CD14-positive monocyte (primary cell): ENCODE data around the gene EGLN2. TPM values are rescaled to one million over a fixed set of nuclear protein-coding genes. Genes with fewer than 3 reads are reported as not detected.

Experiments
- DNase-seq, 3 donors: peaks; one replicate each; pipeline ENCODE4 v3.0.0-alpha.2; 2011 to 2022
- H2AFZ ChIP-seq: 2 replicates; pipeline ENCODE4 v1.6.0; 2012; ENCODE audit warnings: mild to moderate bottlenecking, low read depth, low read length, inconsistent platforms; ENCODE audit not compliant: insufficient read depth, poor library complexity, severe bottlenecking
- H3K27ac ChIP-seq, 2 donors: 1 replicate in 1 of 2; 2 replicates in 1 of 2; pipeline ENCODE4 v1.5.1; 2012 to 2013; ENCODE audit warnings: low read length in 2 of 2, control low read depth in 1 of 2, inconsistent platforms in 1 of 2, low read depth in 1 of 2, mild to moderate bottlenecking in 1 of 2
- H3K27me3 ChIP-seq, 2 donors: one replicate each; pipeline versions ENCODE4 v1.6.0 to v1.6.1; 2011 to 2013; ENCODE audit warnings: low read length in 2 of 2; ENCODE audit not compliant: control insufficient read depth in 2 of 2, insufficient read depth in 2 of 2
- H3K36me3 ChIP-seq, 2 donors: replicated peaks in 1 of 2; 1 replicate in 1 of 2; 2 replicates in 1 of 2; pipeline versions ENCODE4 v1.5.1 to v1.6.1; 2012 to 2013; ENCODE audit warnings: low read length in 2 of 2, control low read depth in 1 of 2, inconsistent platforms in 1 of 2, mild to moderate bottlenecking in 1 of 2; ENCODE audit not compliant: insufficient read depth in 2 of 2, control insufficient read depth in 1 of 2
- H3K4me1 ChIP-seq, 2 donors: 1 replicate in 1 of 2; 2 replicates in 1 of 2; pipeline versions ENCODE4 v1.5.1 to v1.6.1; 2012 to 2013; ENCODE audit warnings: low read length in 2 of 2, control low read depth in 1 of 2, inconsistent platforms in 1 of 2, mild to moderate bottlenecking in 1 of 2, moderate library complexity in 1 of 2; ENCODE audit not compliant: insufficient read depth in 2 of 2, control insufficient read depth in 1 of 2
- H3K4me2 ChIP-seq: replicated peaks from 2 replicates; pipeline ENCODE3; 2012; ENCODE audit warnings: low read length, moderate library complexity, mild to moderate bottlenecking; ENCODE audit not compliant: poor library complexity, severe bottlenecking; ENCODE audit errors: extremely low read depth
- H3K4me3 ChIP-seq, 3 experiments: fragments of 200-600 bp in 1 of 3; sonication (generic) in 1 of 3; replicated peaks in 1 of 3; 1 replicate in 2 of 3; 2 replicates in 1 of 3; pipeline ENCODE4 v1.5.1; 2011 to 2013; ENCODE audit warnings: low read length in 3 of 3, mild to moderate bottlenecking in 3 of 3, control low read depth in 2 of 3, low read depth in 2 of 3, inconsistent platforms in 1 of 3, moderate library complexity in 1 of 3
- H3K79me2 ChIP-seq: 2 replicates; pipeline ENCODE4 v1.6.0; 2012; ENCODE audit warnings: mild to moderate bottlenecking, control low read depth, inconsistent platforms, low read length, moderate library complexity; ENCODE audit not compliant: insufficient read depth
- H3K9ac ChIP-seq: 2 replicates; pipeline ENCODE4 v1.6.0; 2017; ENCODE audit warnings: low read length, mild to moderate bottlenecking; ENCODE audit not compliant: insufficient read depth, poor library complexity, severe bottlenecking
- H3K9me3 ChIP-seq, 2 donors: replicated peaks in 1 of 2; 1 replicate in 1 of 2; 2 replicates in 1 of 2; pipeline versions ENCODE4 v1.5.1 to v1.6.1; 2012 to 2013; ENCODE audit warnings: low read length in 2 of 2, control low read depth in 1 of 2; ENCODE audit not compliant: control insufficient read depth in 1 of 2, insufficient read depth in 1 of 2
- H4K20me1 ChIP-seq: 2 replicates; pipeline ENCODE4 v1.6.0; 2012; ENCODE audit warnings: mild to moderate bottlenecking, low read length, control low read depth, moderate library complexity; ENCODE audit not compliant: insufficient read depth
- H3K27ac Mint-ChIP-seq, 7 donors: one replicate each; pipeline ENCODE4 v1.8.0; 2020; ENCODE audit warnings: mild to moderate bottlenecking in 7 of 7, mixed read lengths in 7 of 7, moderate library complexity in 6 of 7, inconsistent platforms in 2 of 7
- H3K27me3 Mint-ChIP-seq, 3 donors: one replicate each; pipeline ENCODE4 v1.8.0; 2021 to 2022; ENCODE audit warnings: low read depth in 3 of 3, mild to moderate bottlenecking in 3 of 3, mixed read lengths in 3 of 3, moderate library complexity in 3 of 3, inconsistent platforms in 1 of 3
- H3K36me3 Mint-ChIP-seq, 2 donors: one replicate each; pipeline ENCODE4 v1.8.0; 2020; ENCODE audit warnings: mixed read lengths in 2 of 2, inconsistent platforms in 1 of 2, mild to moderate bottlenecking in 1 of 2
- H3K4me1 Mint-ChIP-seq: one replicate; pipeline ENCODE4 v1.8.0; 2020; ENCODE audit warnings: mild to moderate bottlenecking, mixed read lengths
- H3K4me3 Mint-ChIP-seq, 2 donors: one replicate each; pipeline ENCODE4 v1.8.0; 2020; ENCODE audit warnings: mild to moderate bottlenecking in 2 of 2, mixed read lengths in 2 of 2, moderate library complexity in 1 of 2
- H3K9me3 Mint-ChIP-seq, 7 donors: one replicate each; pipeline ENCODE4 v1.8.0; 2020 to 2022; ENCODE audit warnings: mixed read lengths in 7 of 7, mild to moderate bottlenecking in 6 of 7, moderate library complexity in 6 of 7, inconsistent platforms in 2 of 7
- whole genome bisulfite sequencing: methylation state at CpG from one replicate; pipeline ENCODE4 v1.1.5; 2013; ENCODE audit warnings: missing lambda C conversion rate; ENCODE audit not compliant: insufficient coverage; 5-methylcytosine and 5-hydroxymethylcytosine counted together
- intact Hi-C, 2 donors: fragments of 100-400 bp; cut with micrococcal nuclease; formaldehyde crosslinking; loops; one replicate each; pipeline versions ENCODE4 v1.15.0 to v1.15.1; 2023
- polyA plus RNA-seq, 3 donors: library from polyadenylated mRNA; depleted of rRNA in 1 of 3; unstranded in 2 of 3; stranded (reverse) in 1 of 3; fragments of 300-500 nt in 2 of 3; fragments of >200 nt in 1 of 3; fragmentation: Illumina TruSeq in 2 of 3; gene quantifications; 1 replicate in 2 of 3; 2 replicates in 1 of 3; pipeline ENCODE4 v1.2.3, GENCODE V29; 2012 to 2021
- TF ChIP-seq, protein P1 (sequence below): fragments of 200-600 bp; IDR thresholded peaks from one replicate; pipeline ENCODE4 v1.8.0; 2022; ENCODE audit warnings: antibody characterized with exemption, mild to moderate bottlenecking

EGLN2 gene
- polyA plus RNA-seq, 3 donors: 60.6 to 76.8 (median 64.5) TPM

DNA sequence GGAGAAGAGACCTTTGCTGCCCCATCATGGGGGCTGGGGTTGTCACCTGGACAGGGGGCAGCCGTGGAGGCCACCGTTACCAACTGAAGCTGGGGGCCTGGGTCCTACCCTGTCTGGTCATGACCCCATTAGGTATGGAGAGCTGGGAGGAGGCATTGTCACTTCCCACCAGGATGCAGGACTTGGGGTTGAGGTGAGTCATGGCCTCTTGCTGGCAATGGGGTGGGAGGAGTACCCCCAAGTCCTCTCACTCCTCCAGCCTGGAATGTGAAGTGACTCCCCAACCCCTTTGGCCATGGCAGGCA is 9.0 kb downstream of the EGLN2 start:
- no peak overlapping the region for H3K4me3 Mint-ChIP-seq
- TF ChIP-seq, protein P1, sequence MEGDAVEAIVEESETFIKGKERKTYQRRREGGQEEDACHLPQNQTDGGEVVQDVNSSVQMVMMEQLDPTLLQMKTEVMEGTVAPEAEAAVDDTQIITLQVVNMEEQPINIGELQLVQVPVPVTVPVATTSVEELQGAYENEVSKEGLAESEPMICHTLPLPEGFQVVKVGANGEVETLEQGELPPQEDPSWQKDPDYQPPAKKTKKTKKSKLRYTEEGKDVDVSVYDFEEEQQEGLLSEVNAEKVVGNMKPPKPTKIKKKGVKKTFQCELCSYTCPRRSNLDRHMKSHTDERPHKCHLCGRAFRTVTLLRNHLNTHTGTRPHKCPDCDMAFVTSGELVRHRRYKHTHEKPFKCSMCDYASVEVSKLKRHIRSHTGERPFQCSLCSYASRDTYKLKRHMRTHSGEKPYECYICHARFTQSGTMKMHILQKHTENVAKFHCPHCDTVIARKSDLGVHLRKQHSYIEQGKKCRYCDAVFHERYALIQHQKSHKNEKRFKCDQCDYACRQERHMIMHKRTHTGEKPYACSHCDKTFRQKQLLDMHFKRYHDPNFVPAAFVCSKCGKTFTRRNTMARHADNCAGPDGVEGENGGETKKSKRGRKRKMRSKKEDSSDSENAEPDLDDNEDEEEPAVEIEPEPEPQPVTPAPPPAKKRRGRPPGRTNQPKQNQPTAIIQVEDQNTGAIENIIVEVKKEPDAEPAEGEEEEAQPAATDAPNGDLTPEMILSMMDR: no peak
- 100% methylated on average over 2 of the region's 2 CpGs for WGBS
- DNase-seq: no peak
- H3K27me3 Mint-ChIP-seq: peaks cover 2 to 10% (median 7%) of the 10 kb centered on the region in 3 donors
- no peaks in the 10 kb centered on the region for H3K9me3 ChIP-seq
- peak overlapping the region in 3 of 7 donors; percentile 13 to 84 (median 14) for H3K27ac Mint-ChIP-seq
- intact Hi-C loops: loop anchor here in 1 of 2 donors (10.0 kb wide), 1 partner anchor 53 kb away; the partner anchor contains the start of genes ACTMAP and SNRPA
- H3K36me3 ChIP-seq: peaks cover 41 to 58% of the 10 kb centered on the region in 2 donors
- H3K36me3 Mint-ChIP-seq: peaks cover 41 to 58% of the 10 kb centered on the region in 2 donors
- H4K20me1 ChIP-seq: peaks cover 71% of the 10 kb centered on the region
- peaks cover 53 to 65% of the 10 kb centered on the region in 2 donors for H3K4me1 ChIP-seq
- peaks cover 0 to 1% (median 0%) of the 10 kb centered on the region in 7 donors for H3K9me3 Mint-ChIP-seq
- H2AFZ ChIP-seq: no peak overlapping the region
- H3K4me2 ChIP-seq: no peak overlapping the region
- H3K27ac ChIP-seq: no peak overlapping the region
- H3K27me3 ChIP-seq: no peaks in the 10 kb centered on the region
- no peak overlapping the region for H3K4me3 ChIP-seq
- H3K79me2 ChIP-seq: peaks cover 55% of the 10 kb centered on the region
- peaks cover 82% of the 10 kb centered on the region for H3K4me1 Mint-ChIP-seq
- no peak overlapping the region for H3K9ac ChIP-seq

DNA sequence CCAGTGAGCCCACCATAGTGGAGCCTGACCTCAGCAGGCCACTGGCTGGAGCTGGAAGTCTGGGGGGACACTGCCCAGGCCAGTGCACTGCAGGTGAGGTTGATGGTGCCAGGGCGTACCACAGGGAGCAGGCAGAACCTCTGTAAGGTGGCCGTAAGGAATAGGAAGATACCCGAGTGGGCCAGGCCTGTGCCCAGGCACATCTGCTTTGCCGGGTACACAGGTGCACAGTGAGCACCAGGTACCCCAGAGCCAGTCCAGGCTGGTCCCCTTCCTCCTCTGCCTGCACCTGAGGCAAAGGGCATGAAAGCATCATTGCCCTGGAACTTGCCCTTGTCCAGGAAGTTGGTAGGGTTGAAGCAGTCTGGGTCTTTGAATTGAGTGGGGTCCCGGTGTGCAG is 9.5 kb downstream of the EGLN2 start:
- H3K36me3 Mint-ChIP-seq: peaks cover 41 to 57% of the 10 kb centered on the region in 2 donors

More for the DNA sequence above, 9.5 kb downstream of the EGLN2 start:
- H3K9ac ChIP-seq: no peak overlapping the region
- Mint-ChIP-seq H3K4me1 (peaks cover 77% of the 10 kb centered on the region), H3K9me3 (peaks cover 0 to 1% (median 0%) of the 10 kb centered on the region in 7 donors), H3K27ac (no peak overlapping the region), H3K27me3 (peaks cover 2 to 11% (median 8%) of the 10 kb centered on the region in 3 donors), H3K4me3 (no peak overlapping the region)
- H3K27me3 ChIP-seq: no peaks in the 10 kb centered on the region
- H3K4me2 ChIP-seq: no peak overlapping the region
- H3K4me1 ChIP-seq: peaks cover 48 to 60% of the 10 kb centered on the region in 2 donors
- TF ChIP-seq, protein P1: no peak
- WGBS: 95% methylated on average over 5 of the region's 5 CpGs
- peaks cover 66% of the 10 kb centered on the region for H4K20me1 ChIP-seq
- H3K27ac ChIP-seq: no peak overlapping the region
- peaks cover 50% of the 10 kb centered on the region for H3K79me2 ChIP-seq
- H2AFZ ChIP-seq: no peak overlapping the region
- DNase-seq: no peak
- H3K9me3 ChIP-seq: no peaks in the 10 kb centered on the region
- H3K36me3 ChIP-seq: peaks cover 38 to 56% of the 10 kb centered on the region in 2 donors
- no peak overlapping the region for H3K4me3 ChIP-seq
- intact Hi-C loops: loop anchor here in 1 of 2 donors (10.0 kb wide), 1 partner anchor 54 kb away; the partner anchor contains the start of genes ACTMAP and SNRPA
